ENCODE measurements around the gene HTT-AS.

GRCh38 chr4:3019145-3019846, 55.0 kb downstream of the HTT-AS start:
- TF ChIP-seq CTCF (IDR thresholded peaks at IDR 0.05) (no peak), POLR2A (IDR thresholded peaks at IDR 0.05) (no peak)
